ENCODE results near the gene PGM1.

The PGM1 gene

GRCh38 chr1:63678200-63678599 lies 85.0 kb downstream of the PGM1 start:
- no peak for TF ChIP-seq EZH2phosphoT487 (IDR thresholded peaks at IDR 0.05; ENCODE audit: borderline replicate concordance, low read length)
- no peak for TF ChIP-seq CTCF (IDR thresholded peaks at IDR 0.05; ENCODE audit: low read depth, low read length, poor library complexity, severe bottlenecking)
- no peaks in the 10 kb centered on the region for H3K79me2 ChIP-seq (ENCODE audit: control insufficient read depth, low read length)

GRCh38 chr1:63679076-63679475 lies 85.9 kb downstream of the PGM1 start:
- H3K9me3 ChIP-seq (ENCODE audit: control insufficient read depth, insufficient read depth, low read length), result no peaks in the 10 kb centered on the region
- H3K4me1 ChIP-seq (ENCODE audit: control insufficient read depth, low read length), result no peaks in the 10 kb centered on the region
- no peaks in the 10 kb centered on the region for H3K79me2 ChIP-seq (ENCODE audit: control insufficient read depth, low read length)
- TF ChIP-seq EZH2phosphoT487 (IDR thresholded peaks at IDR 0.05; ENCODE audit: borderline replicate concordance, low read length) (no peak), CTCF (IDR thresholded peaks at IDR 0.05; ENCODE audit: low read depth, low read length, poor library complexity, severe bottlenecking) (no peak)
- no peak overlapping the region for H3K4me3 ChIP-seq (ENCODE audit: low read length)
- 0 out of 2 replicates have a peak, but pooled peaks cover 4% of the 10 kb centered on the region for H3K27me3 ChIP-seq (ENCODE audit: control insufficient read depth, low read length)
- H3K36me3 ChIP-seq (ENCODE audit: control insufficient read depth, low read length), result no peaks in the 10 kb centered on the region
- H3K27ac ChIP-seq (ENCODE audit: low read depth, low read length), result no peak overlapping the region
- no peaks in the 10 kb centered on the region for H3F3A ChIP-seq (ENCODE audit: control insufficient read depth, insufficient read depth)
- no peak overlapping the region for H3K4me2 ChIP-seq (ENCODE audit: low read length)
- no peaks in the 10 kb centered on the region for H3K9me2 ChIP-seq (replicated peaks; ENCODE audit: control insufficient read depth, low read length)
- H4K20me1 ChIP-seq (ENCODE audit: control insufficient read depth, insufficient read depth, low read depth, low read length), result no peaks in the 10 kb centered on the region

More at GRCh38 chr1:63678200-63678599, 85.0 kb downstream of the PGM1 start:
- no peaks in the 10 kb centered on the region for H3K9me2 ChIP-seq (replicated peaks; ENCODE audit: control insufficient read depth, low read length)
- H3K4me2 ChIP-seq (ENCODE audit: low read length), result no peak overlapping the region
- 0 out of 2 replicates have a peak, but pooled peaks cover 4% of the 10 kb centered on the region for H3K27me3 ChIP-seq (ENCODE audit: control insufficient read depth, low read length)
- H3K9me3 ChIP-seq (ENCODE audit: control insufficient read depth, insufficient read depth, low read length), result no peaks in the 10 kb centered on the region
- no peaks in the 10 kb centered on the region for H3K4me1 ChIP-seq (ENCODE audit: control insufficient read depth, low read length)
- no peaks in the 10 kb centered on the region for H3F3A ChIP-seq (ENCODE audit: control insufficient read depth, insufficient read depth)
- no peak overlapping the region for H3K4me3 ChIP-seq (ENCODE audit: low read length)
- no peaks in the 10 kb centered on the region for H4K20me1 ChIP-seq (ENCODE audit: control insufficient read depth, insufficient read depth, low read depth, low read length)
- no peak overlapping the region for H3K27ac ChIP-seq (ENCODE audit: low read depth, low read length)
- no peaks in the 10 kb centered on the region for H3K36me3 ChIP-seq (ENCODE audit: control insufficient read depth, low read length)

- Histone ChIP-seq H3K27ac (ENCODE audit: low read depth, low read length) (no peak overlapping the region), H3K36me3 (ENCODE audit: control insufficient read depth, low read length) (no peaks in the 10 kb centered on the region), H3K4me3 (ENCODE audit: low read length) (no peak overlapping the region), H3F3A (ENCODE audit: control insufficient read depth, insufficient read depth) (no peaks in the 10 kb centered on the region), H3K79me2 (ENCODE audit: control insufficient read depth, low read length) (no peaks in the 10 kb centered on the region), H4K20me1 (ENCODE audit: control insufficient read depth, insufficient read depth, low read depth, low read length) (no peaks in the 10 kb centered on the region), H3K27me3 (ENCODE audit: control insufficient read depth, low read length) (0 out of 2 replicates have a peak, but pooled peaks cover 4% of the 10 kb centered on the region), H3K4me1 (ENCODE audit: control insufficient read depth, low read length) (no peaks in the 10 kb centered on the region), H3K4me2 (ENCODE audit: low read length) (no peak overlapping the region), H3K9me3 (ENCODE audit: control insufficient read depth, insufficient read depth, low read length) (no peaks in the 10 kb centered on the region), H3K9me2 (replicated peaks; ENCODE audit: control insufficient read depth, low read length) (no peaks in the 10 kb centered on the region)
- TF ChIP-seq CTCF (IDR thresholded peaks at IDR 0.05; ENCODE audit: low read depth, low read length, poor library complexity, severe bottlenecking) (no peak), EZH2phosphoT487 (IDR thresholded peaks at IDR 0.05; ENCODE audit: borderline replicate concordance, low read length) (no peak)
Observed at GRCh38 chr1:63679589-63679988, 86.4 kb downstream of the PGM1 start.
